Gastroesophageal sphincter (tissue), 3 donors: ENCODE results near the gene UST.

Experiments used
- CTCF ChIP-seq, 4 experiments: fragments of 200-600 bp in 2 of 4; fragments of 450-650 bp in 2 of 4; sonication (generic) in 1 of 4; IDR thresholded peaks; one replicate each; pipeline ENCODE4 v1.5.1; 2017 to 2019; ENCODE audit warnings: antibody characterized with exemption in 4 of 4, mild to moderate bottlenecking in 2 of 4, moderate library complexity in 2 of 4
- EP300 ChIP-seq: sonication (generic); formaldehyde crosslinking; IDR thresholded peaks from one replicate; pipeline ENCODE4 v1.6.1; 2017; ENCODE audit warnings: antibody characterized with exemption, mild to moderate bottlenecking
- POLR2A ChIP-seq, 2 donors: fragments of 450-650 bp; IDR thresholded peaks; one replicate each; pipeline ENCODE4 v1.6.1; 2017; ENCODE audit warnings: antibody characterized with exemption in 2 of 2, mild to moderate bottlenecking in 2 of 2, moderate library complexity in 1 of 2
- POLR2AphosphoS5 ChIP-seq: sonication (generic); formaldehyde crosslinking; IDR thresholded peaks from one replicate; pipeline ENCODE4 v1.6.1; 2017; ENCODE audit warnings: antibody characterized with exemption

GRCh38 chr6:149065658-149066556 lies 319.1 kb downstream of the UST start:
- TF ChIP-seq CTCF (IDR thresholded peaks at IDR 0.05), result no peak
- no peak for TF ChIP-seq POLR2A (IDR thresholded peaks at IDR 0.05)
- no peak for TF ChIP-seq POLR2AphosphoS5
- TF ChIP-seq EP300, result no peak
